Tibial nerve (tissue), 4 donors: ENCODE results near the gene FRAS1. TPM values are rescaled to one million over a fixed set of nuclear protein-coding genes. Genes with fewer than 3 reads are reported as not detected.

Experiments used
- DNase-seq, 2 donors: peaks; one replicate each; pipeline ENCODE4 v3.0.0-alpha.2; 2019; ENCODE audit warnings: low spot score in 2 of 2
- H3K27ac ChIP-seq, 4 donors: fragments of 200-600 bp; sonication (generic) in 3 of 4; one replicate each; pipeline ENCODE4 v1.5.1; 2017 to 2019; ENCODE audit warnings: mild to moderate bottlenecking in 1 of 4
- H3K27me3 ChIP-seq, 2 donors: fragments of 200-600 bp; sonication (generic) in 1 of 2; one replicate each; pipeline versions ENCODE4 v1.5.1 to v1.6.0; 2017 to 2019
- H3K36me3 ChIP-seq, 3 donors: fragments of 200-600 bp; sonication (generic); one replicate each; pipeline ENCODE4 v1.5.1; 2018 to 2019
- H3K4me1 ChIP-seq, 4 donors: fragments of 200-600 bp; sonication (generic) in 3 of 4; one replicate each; pipeline ENCODE4 v1.5.1; 2017 to 2019
- H3K4me3 ChIP-seq, 4 donors: fragments of 200-600 bp; sonication (generic) in 3 of 4; one replicate each; pipeline ENCODE4 v1.5.1; 2017 to 2019; ENCODE audit warnings: mild to moderate bottlenecking in 1 of 4, moderate library complexity in 1 of 4
- H3K9me3 ChIP-seq, 4 donors: fragments of 200-600 bp; sonication (generic) in 3 of 4; one replicate each; pipeline ENCODE4 v1.5.1; 2017 to 2019
- EP300 ChIP-seq, 2 donors: sonication (generic); formaldehyde crosslinking; IDR thresholded peaks; one replicate each; pipeline ENCODE4 v1.6.1; 2017; ENCODE audit warnings: antibody characterized with exemption in 2 of 2, mild to moderate bottlenecking in 1 of 2
- POLR2A ChIP-seq, 2 donors: fragments of 450-650 bp; IDR thresholded peaks; one replicate each; pipeline ENCODE4 v1.6.1; 2017; ENCODE audit warnings: antibody characterized with exemption in 2 of 2, mild to moderate bottlenecking in 2 of 2, moderate library complexity in 2 of 2
- WGBS, 2 donors: methylation state at CpG; one replicate each; pipeline ENCODE4 v1.1.5; 2018; 5-methylcytosine and 5-hydroxymethylcytosine counted together
- total RNA-seq, 4 donors: library from RNA; depleted of rRNA; stranded (reverse); fragments of >200 nt; gene quantifications; one replicate each; pipeline ENCODE4 v1.1.0, GENCODE V29; 2016
- TF ChIP-seq, protein P1 (sequence below), 5 experiments: fragments of 200-600 bp in 3 of 5; fragments of 450-650 bp in 2 of 5; sonication (generic) in 3 of 5; IDR thresholded peaks; one replicate each; pipeline ENCODE4 v1.5.1; 2016 to 2019; ENCODE audit warnings: antibody characterized with exemption in 5 of 5, mild to moderate bottlenecking in 3 of 5, moderate library complexity in 2 of 5

Gene FRAS1
- total RNA-seq, 4 donors from 2014 or later, result 3.9 to 6.6 (median 5.1) TPM

DNA sequence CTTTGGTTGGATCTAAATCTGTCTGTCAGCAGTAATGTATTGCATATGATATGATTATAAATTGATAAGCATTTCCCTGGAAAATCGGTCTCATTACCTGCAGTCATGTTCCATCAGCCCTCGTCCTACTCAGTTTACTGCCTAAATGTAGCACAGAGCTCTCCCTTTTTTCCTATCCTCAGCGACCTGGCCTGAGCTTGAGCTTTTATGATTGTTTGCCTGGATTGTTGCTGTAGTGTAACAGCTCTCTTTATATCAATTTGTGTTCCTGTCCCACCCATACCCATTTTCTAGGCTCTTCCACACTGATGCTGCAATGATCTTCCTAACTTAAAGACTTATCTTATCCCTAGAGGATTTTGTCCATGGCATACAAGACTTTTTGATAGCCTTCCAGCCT lies 95.7 kb downstream of the FRAS1 start:
- Histone ChIP-seq H3K27me3 (no peaks in the 10 kb centered on the region), H3K9me3 (no peaks in the 10 kb centered on the region), H3K4me1 (peaks cover 0 to 6% (median 3%) of the 10 kb centered on the region in 4 donors), H3K27ac (no peak overlapping the region), H3K4me3 (no peak overlapping the region), H3K36me3 (no peaks in the 10 kb centered on the region)
- DNase-seq, result no peak
- 87 to 93% methylated on average over 3 of the region's 3 CpGs for WGBS, 2 donors
- TF ChIP-seq, protein P1, sequence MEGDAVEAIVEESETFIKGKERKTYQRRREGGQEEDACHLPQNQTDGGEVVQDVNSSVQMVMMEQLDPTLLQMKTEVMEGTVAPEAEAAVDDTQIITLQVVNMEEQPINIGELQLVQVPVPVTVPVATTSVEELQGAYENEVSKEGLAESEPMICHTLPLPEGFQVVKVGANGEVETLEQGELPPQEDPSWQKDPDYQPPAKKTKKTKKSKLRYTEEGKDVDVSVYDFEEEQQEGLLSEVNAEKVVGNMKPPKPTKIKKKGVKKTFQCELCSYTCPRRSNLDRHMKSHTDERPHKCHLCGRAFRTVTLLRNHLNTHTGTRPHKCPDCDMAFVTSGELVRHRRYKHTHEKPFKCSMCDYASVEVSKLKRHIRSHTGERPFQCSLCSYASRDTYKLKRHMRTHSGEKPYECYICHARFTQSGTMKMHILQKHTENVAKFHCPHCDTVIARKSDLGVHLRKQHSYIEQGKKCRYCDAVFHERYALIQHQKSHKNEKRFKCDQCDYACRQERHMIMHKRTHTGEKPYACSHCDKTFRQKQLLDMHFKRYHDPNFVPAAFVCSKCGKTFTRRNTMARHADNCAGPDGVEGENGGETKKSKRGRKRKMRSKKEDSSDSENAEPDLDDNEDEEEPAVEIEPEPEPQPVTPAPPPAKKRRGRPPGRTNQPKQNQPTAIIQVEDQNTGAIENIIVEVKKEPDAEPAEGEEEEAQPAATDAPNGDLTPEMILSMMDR (IDR thresholded peaks at IDR 0.05), result no peak
- TF ChIP-seq EP300 (IDR thresholded peaks at IDR 0.05), result no peak
- no peak for TF ChIP-seq POLR2A (IDR thresholded peaks at IDR 0.05)

DNA sequence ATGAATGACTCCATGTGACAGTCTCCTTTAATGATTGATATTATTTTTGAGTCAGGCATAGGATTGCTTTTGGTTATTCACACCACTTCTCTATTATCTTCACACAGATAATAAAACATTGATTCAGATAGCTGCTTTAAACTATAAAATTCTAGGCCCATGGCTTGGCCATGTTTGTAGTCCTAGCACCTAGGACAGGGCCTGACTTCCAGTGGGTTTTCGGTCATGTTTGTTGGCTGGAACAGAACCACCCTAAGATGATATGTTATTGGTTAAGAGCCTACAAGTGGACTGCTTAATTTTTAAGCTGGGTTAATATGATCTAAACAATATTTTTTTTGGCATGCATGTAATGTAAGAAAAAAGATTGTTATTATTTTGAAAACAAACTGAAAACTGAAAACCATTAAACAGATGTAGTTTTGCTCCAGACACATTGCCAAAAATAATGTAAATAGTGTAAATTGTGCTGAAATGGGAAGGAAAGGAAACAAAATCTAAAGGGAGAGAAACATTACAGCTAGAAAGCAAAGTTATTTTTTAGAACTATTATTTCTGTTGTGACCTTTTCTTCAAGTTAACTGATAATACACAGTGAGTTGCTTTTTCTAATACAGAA lies 98.0 kb downstream of the FRAS1 start:
- H3K36me3 ChIP-seq, result no peaks in the 10 kb centered on the region
- no peaks in the 10 kb centered on the region for H3K9me3 ChIP-seq
- H3K4me1 ChIP-seq, result peaks cover 0 to 6% (median 3%) of the 10 kb centered on the region in 4 donors
- 65 to 84% methylated on average over 1 of the region's 1 CpG for WGBS, 2 donors
- no peak for DNase-seq
- TF ChIP-seq POLR2A (IDR thresholded peaks at IDR 0.05) (no peak), EP300 (IDR thresholded peaks at IDR 0.05) (no peak)
- TF ChIP-seq, protein P1 (IDR thresholded peaks at IDR 0.05), result no peak
- no peaks in the 10 kb centered on the region for H3K27me3 ChIP-seq
- no peak overlapping the region for H3K27ac ChIP-seq
- H3K4me3 ChIP-seq, result no peak overlapping the region

DNA sequence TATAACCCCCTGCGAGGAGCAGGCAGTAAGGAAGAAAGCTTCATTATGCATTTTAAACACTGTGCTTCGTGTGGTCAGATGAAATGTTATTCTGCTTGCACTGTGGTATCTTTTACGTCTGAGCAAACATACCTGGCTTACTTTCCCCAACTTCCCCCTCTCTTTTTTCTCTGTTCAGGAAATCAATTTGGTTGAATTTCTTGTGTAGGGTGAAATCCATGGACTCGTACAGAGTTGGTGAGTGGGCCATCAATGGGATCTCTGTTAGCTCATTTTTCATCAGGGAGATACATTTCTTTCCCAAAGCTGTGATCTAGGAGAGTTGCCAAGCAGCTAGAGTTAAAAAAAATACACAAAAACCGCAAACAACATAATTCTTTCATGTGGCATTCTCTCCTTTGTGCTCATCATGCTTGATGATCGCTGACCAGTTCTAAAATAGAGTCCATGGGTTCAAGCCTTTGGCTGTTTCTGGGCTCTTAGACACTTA lies 98.5 kb downstream of the FRAS1 start:
- DNase-seq, result no peak
- H3K36me3 ChIP-seq, result no peaks in the 10 kb centered on the region
- WGBS, 2 donors, result 19 to 24% methylated on average over 6 of the region's 6 CpGs
- TF ChIP-seq EP300 (IDR thresholded peaks at IDR 0.05) (no peak), POLR2A (IDR thresholded peaks at IDR 0.05) (no peak)
- TF ChIP-seq, protein P1 (IDR thresholded peaks at IDR 0.05), result no peak
- H3K27me3 ChIP-seq, result no peaks in the 10 kb centered on the region
- peaks cover 0 to 6% (median 3%) of the 10 kb centered on the region in 4 donors for H3K4me1 ChIP-seq
- H3K4me3 ChIP-seq, result no peak overlapping the region
- H3K9me3 ChIP-seq, result no peaks in the 10 kb centered on the region
- H3K27ac ChIP-seq, result no peak overlapping the region

DNA sequence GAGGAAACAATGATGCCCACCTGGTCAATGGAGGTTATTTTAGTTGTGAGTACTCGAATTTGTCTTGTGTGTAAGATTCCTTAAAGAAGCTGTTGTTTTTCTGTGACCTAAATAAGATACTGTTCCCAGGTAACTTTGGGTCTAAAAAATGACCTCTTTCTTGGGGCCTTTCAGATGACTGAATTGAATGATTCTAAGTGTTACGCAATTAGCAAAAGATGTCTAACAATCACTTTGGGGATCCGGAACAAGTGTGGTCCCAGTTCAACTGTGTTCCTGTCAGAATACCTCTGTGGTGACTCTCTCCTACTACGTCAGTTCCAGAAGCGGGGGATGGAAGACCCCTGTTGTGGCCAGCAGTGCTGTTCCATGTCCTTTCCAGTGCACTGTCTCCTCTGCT lies 99.4 kb downstream of the FRAS1 start:
- Histone ChIP-seq H3K4me3 (no peak overlapping the region), H3K27ac (no peak overlapping the region), H3K36me3 (no peaks in the 10 kb centered on the region), H3K9me3 (no peaks in the 10 kb centered on the region), H3K4me1 (peaks cover 0 to 6% (median 3%) of the 10 kb centered on the region in 4 donors), H3K27me3 (no peaks in the 10 kb centered on the region)
- TF ChIP-seq POLR2A (IDR thresholded peaks at IDR 0.05), result no peak
- TF ChIP-seq, protein P1 (IDR thresholded peaks at IDR 0.05), result no peak
- no peak for TF ChIP-seq EP300 (IDR thresholded peaks at IDR 0.05)
- DNase-seq, result no peak
- 87 to 88% methylated on average over 5 of the region's 5 CpGs for WGBS, 2 donors

DNA sequence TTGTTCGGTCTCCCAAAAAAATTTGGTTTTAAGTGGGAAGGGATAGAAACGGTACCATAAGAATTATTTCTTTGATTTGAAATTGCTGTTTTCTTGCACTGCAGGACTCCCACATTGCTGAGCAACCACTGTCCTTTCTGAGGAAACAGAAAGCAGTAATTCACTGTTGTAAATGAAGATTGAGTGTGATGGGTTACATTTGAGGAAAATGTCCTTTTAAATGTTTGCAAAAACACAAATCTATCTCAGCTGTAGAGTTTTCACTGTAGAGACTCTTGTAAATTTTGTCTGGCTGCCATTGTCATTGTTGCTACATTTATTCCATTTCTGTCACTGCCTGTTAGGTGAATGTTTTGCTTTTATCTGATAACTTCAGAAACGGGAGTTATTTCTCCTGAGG lies 105.2 kb downstream of the FRAS1 start:
- H3K9me3 ChIP-seq, result no peaks in the 10 kb centered on the region
- 64 to 69% methylated on average over 3 of the region's 3 CpGs for WGBS, 2 donors

More for the DNA sequence above, 105.2 kb downstream of the FRAS1 start:
- H3K4me3 ChIP-seq, result no peak overlapping the region
- H3K27ac ChIP-seq, result no peak overlapping the region
- TF ChIP-seq EP300 (IDR thresholded peaks at IDR 0.05), result no peak
- no peak for TF ChIP-seq POLR2A (IDR thresholded peaks at IDR 0.05)
- TF ChIP-seq, protein P1 (IDR thresholded peaks at IDR 0.05), result no peak
- H3K4me1 ChIP-seq, result no peaks in the 10 kb centered on the region
- H3K27me3 ChIP-seq, result no peaks in the 10 kb centered on the region
- H3K36me3 ChIP-seq, result no peaks in the 10 kb centered on the region
- no peak for DNase-seq
